ENCODE data around the gene STC2. TPM values are rescaled to one million over a fixed set of nuclear protein-coding genes. Genes with fewer than 3 reads are reported as not detected.
"Not testable (repeated sequence)": the region's sequence is repeated elsewhere in the genome, so short reads cannot be mapped to it uniquely, and the experiment has no call there.

STC2 gene
- total RNA-seq = 10 to 100 TPM; 40.9 to 45.9 TPM

DNA sequence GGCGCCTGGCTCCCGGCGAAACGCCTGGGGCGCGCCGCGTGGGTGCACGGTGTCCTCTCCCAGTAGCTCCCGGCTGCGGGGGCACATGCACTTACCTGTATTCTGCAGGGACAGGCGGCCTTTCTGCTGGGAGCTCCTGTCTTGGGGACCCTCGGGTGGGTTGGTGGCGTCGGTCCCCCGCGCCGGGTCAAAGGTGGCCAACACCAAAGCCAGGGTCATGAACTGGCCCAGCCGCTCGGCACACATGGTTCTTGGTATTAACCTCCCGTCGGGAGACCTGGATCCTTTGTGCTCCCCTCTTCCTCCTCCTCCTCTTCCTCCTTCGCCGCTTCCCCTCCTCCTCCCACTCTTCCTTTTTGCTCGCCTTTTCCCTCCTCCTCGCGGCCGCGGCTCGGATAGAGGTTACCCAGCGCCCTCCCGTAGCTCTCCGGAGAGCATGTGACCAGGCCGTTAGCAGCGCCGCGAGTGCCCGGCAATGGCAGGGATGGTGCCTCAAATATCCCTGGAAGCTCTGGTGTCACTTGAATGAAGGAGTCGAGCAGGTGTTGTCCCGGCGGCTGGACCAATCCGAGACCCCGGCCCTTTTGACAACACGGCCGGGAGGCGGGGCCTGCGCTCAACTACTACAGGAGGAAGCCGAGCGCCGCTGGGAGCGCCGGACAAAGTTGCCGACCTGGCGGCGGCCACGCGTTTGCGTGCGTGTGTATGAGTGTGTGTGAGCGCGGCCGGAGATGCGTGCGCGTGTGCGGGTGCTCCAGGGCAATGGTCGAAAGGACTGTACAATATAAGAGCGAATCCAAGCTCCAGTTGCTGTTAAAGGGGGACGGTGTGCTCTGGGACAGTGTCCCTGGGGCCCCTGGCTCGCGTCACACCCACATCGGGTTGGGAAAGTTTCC, at the start of gene STC2:
Gene STC2, minus strand, starts transcription at position 467 of the 896 bp plus-strand sequence. Its CDS starts 221 bp downstream, at position 246.
- Mint-ChIP-seq H3K27ac (peak within 1 kb of the TSS; percentile 89), H3K4me3 (peak within 1 kb of the TSS; percentile 98), H3K9me3 (peaks cover 6% of the 10 kb centered on the region), H3K27me3 (peaks cover 60% of the 10 kb centered on the region), H3K36me3 (ENCODE audit: low read depth) (peaks cover 62% of the 10 kb centered on the region), H3K4me1 (ENCODE audit: low read depth) (peaks cover 42% of the 10 kb centered on the region)
- no peak for TF ChIP-seq CTCF (IDR thresholded peaks at IDR 0.05)
- intact Hi-C loops (cut with micrococcal nuclease) = no loop called here
- CTCF ChIA-PET = interaction anchor here (1.6 to 7.6 kb wide), 2 partner anchors 34 to 344 kb away, joined by 4 to 180 read pairs; partner anchors contain the start of gene ATP6V0E1
- peak; percentile 48 for ATAC-seq
- POLR2A ChIA-PET = interaction anchor here (0.6 to 2.8 kb wide), 11 partner anchors 10 to 345 kb away, joined by 3 to 11 read pairs (median 4); partner anchors contain the start of genes ATP6V0E1 and BNIP1
- peak; percentile 89 for DNase-seq

GRCh38 chr5:173371400-173371799, 43.2 kb upstream of the STC2 start:
- H3K4me3 Mint-ChIP-seq = no peak overlapping the region
- TF ChIP-seq CTCF (IDR thresholded peaks at IDR 0.05) = no peak
- H3K4me1 Mint-ChIP-seq (ENCODE audit: low read depth) = no peaks in the 10 kb centered on the region
- ChIA-PET CTCF (no interaction called here), POLR2A (interaction anchor here (0.7 kb wide), 1 partner anchor 35 kb away, joined by 3 read pairs; no protein-coding TSS in a partner anchor)
- no peak overlapping the region for H3K27ac Mint-ChIP-seq
- DNase-seq = no peak
- intact Hi-C loops (cut with micrococcal nuclease) = no loop called here
- H3K36me3 Mint-ChIP-seq (ENCODE audit: low read depth) = no peaks in the 10 kb centered on the region
- H3K27me3 Mint-ChIP-seq = peaks cover 9% of the 10 kb centered on the region
- ATAC-seq = no peak
- H3K9me3 Mint-ChIP-seq = peaks cover 6% of the 10 kb centered on the region

DNA sequence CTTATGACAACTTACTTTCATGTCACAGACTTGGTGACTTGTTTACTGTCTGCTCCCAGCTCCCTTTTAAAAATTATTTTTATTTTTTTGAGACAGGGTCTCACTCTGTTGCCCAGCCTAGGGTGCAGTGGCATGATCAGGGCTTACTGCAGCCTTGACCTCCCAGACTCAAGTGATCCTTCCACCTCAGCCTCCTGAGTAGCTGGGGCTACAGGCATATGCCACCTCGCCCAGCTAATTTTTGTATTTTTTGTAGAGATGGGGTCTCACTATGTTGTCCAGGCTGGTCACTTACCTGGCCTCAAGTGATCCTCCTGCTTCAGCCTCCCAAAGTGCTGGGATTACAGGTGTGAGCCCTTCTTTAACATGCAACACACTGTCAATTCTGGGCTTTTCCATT, 35.2 kb upstream of the STC2 start:
- intact Hi-C loops (cut with micrococcal nuclease); H3K27ac Mint-ChIP-seq; H3K4me1 Mint-ChIP-seq (ENCODE audit: low read depth); POLR2A ChIA-PET; H3K9me3 Mint-ChIP-seq; H3K27me3 Mint-ChIP-seq; ATAC-seq; H3K36me3 Mint-ChIP-seq (ENCODE audit: low read depth); DNase-seq; H3K4me3 Mint-ChIP-seq: not testable (repeated sequence)
- CTCF ChIA-PET = interaction anchor here (1.4 kb wide), 1 partner anchor 9 kb away, joined by 5 read pairs; no protein-coding TSS in a partner anchor

- ChIA-PET CTCF (no interaction called here), POLR2A (interaction anchor here (0.6 kb wide), 1 partner anchor 18 kb away, joined by 3 read pairs; no protein-coding TSS in a partner anchor)
- DNase-seq = no peak
- Mint-ChIP-seq H3K27me3 (peaks cover 9% of the 10 kb centered on the region), H3K4me3 (no peak overlapping the region), H3K9me3 (no peaks in the 10 kb centered on the region), H3K4me1 (ENCODE audit: low read depth) (no peaks in the 10 kb centered on the region), H3K27ac (no peak overlapping the region), H3K36me3 (ENCODE audit: low read depth) (no peaks in the 10 kb centered on the region)
- intact Hi-C loops (cut with micrococcal nuclease) = no loop called here
- no peak for ATAC-seq
- no peak for TF ChIP-seq CTCF (IDR thresholded peaks at IDR 0.05)
Observed at GRCh38 chr5:173355561-173355960, 27.3 kb upstream of the STC2 start.

DNA sequence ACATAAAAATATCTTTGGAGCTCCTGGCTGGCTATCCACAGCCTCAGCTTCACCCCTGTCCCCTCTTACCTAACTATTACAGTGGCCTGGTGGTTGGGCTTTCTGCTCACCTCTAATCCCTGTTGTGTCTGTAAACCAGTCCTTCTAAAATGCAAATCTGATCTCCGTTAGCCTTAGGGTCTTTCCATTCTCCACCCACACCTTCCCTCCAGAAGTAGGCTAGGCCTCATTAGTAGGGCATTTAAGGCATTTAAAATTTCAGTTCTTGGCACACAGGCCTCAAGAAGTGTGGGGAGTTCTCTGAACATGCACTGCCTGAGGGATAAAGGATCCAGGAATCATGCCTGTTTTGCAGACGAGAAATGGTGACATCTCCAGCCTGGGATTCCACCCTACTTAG, 26.4 kb upstream of the STC2 start:
- no peaks in the 10 kb centered on the region for H3K36me3 Mint-ChIP-seq (ENCODE audit: low read depth)
- ChIA-PET CTCF (no interaction called here), POLR2A (interaction anchor here (0.6 kb wide), 1 partner anchor 55 kb away, joined by 3 read pairs; no protein-coding TSS in a partner anchor)
- H3K4me1 Mint-ChIP-seq (ENCODE audit: low read depth) = no peaks in the 10 kb centered on the region
- DNase-seq = no peak
- H3K27ac Mint-ChIP-seq = no peak overlapping the region
- no peak for ATAC-seq
- H3K27me3 Mint-ChIP-seq = peaks cover 13% of the 10 kb centered on the region
- H3K9me3 Mint-ChIP-seq = no peaks in the 10 kb centered on the region
- no peak for TF ChIP-seq CTCF (IDR thresholded peaks at IDR 0.05)
- no peak overlapping the region for H3K4me3 Mint-ChIP-seq
- intact Hi-C loops (cut with micrococcal nuclease) = no loop called here

Data from activated CD8-positive, alpha-beta T cell treated with anti-CD3 and anti-CD28 coated beads for 36 hours (primary cell).